Hepatic stellate cell (primary cell): ENCODE results near the gene VRK1.

Experiments
- DNase-seq: peaks from one replicate; pipeline ENCODE4 v3.0.0; 2011; ENCODE audit warnings: low spot score

Gene VRK1

DNA sequence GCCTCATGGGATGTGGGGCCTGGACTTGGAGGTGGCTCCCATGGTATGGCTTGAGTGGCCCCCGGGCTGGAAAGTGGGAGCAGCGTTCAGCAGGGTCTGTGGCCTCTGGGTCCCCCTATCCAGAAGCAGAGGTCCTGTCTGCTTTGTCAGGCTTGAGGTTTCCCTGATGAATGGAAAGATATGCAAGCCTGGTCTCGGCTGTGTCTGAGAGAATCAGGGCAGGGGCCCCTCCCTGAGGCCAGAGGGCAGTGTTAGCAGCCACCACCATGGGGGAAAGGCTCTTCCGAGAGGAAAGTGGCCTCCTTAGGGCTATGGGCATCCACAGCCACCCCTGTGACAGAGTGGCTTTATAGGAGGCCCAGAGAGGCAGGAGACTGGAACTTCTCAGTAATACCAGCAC lies 128.2 kb downstream of the VRK1 start:
- DNase-seq = no peak

DNA sequence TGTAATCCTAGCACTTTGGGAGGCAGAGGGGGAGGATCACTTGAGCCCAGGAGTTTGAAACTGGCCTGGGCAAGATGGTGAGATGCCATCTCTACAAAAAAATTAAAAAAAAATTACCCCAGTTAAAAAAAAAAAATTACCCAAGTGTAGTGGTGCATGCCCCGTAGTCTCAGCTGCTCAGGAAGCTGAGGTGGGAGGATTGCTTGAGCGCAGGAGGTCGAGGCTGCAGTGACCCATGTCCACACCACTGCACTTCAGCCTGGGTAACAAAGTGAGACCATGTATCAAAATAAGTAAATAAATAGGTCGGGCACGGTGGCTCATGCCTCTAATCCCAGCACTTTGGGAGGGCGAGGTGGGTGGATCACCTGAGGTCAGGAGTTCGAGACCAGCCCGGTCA lies 128.8 kb downstream of the VRK1 start:
- DNase-seq = no peak

DNA sequence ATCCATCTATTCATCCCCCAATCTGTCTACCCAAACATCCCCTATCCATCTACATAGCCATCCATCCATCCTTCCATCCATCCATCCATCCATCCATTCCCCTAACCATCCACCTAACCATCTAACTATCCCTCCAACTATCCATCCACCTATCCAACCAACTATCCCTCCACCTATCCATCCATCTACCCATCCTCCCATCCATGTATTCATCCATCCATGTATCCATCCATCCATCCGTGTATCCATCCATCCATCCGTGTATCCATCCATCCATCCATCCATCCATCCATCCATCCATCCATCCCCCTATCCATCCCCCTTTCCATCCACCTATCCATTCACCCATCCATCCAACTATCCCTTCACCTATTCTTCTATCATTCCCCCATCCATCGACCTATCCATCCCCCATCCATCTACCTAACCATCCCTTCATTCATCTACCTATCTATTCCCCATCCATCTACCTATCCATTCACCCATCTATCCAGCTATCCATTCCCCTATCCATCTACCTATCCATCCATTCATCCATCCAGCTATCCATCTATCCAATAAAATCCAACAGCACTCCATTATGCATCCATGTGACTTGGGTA lies 131.7 kb downstream of the VRK1 start:
- no peak for DNase-seq

DNA sequence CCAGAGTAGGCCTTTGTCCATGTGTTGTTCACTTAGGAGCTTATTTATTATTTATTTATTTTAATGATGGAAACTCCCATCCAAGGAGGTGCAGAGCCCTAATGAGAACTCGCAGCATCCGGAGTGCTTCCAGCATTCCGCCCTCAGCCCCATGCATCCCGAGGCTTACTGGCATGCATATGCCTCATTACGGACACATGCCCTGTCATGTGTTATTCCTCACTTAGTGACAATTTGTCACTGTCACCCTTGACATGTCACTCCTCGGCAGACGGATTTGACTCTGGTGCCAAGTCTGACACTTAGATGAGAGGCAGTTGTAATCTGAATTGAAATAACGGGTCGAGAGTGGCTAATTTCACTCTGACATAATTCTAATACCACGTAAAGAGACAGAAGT lies 132.8 kb downstream of the VRK1 start:
- no peak for DNase-seq

DNA sequence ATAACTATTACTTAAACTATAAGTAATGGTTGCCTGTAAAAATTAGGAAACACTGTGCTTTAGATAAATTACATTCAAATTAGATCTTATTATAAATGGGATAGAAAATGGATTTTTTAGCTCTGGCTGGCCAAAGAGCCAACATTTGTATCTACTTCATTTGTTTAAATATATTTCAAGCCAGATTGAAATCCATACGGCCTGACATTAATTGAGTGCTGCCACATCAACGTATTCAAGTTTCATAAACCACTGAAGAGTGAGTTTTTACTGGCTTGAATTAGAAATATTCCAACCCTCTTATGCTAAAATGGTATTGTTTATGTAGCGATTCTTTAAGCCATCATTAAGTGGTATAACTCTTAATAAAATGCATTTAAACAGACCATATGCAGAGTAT lies 133.3 kb downstream of the VRK1 start:
- DNase-seq = no peak
